ENCODE data around the gene CASK.

The CASK gene

DNA sequence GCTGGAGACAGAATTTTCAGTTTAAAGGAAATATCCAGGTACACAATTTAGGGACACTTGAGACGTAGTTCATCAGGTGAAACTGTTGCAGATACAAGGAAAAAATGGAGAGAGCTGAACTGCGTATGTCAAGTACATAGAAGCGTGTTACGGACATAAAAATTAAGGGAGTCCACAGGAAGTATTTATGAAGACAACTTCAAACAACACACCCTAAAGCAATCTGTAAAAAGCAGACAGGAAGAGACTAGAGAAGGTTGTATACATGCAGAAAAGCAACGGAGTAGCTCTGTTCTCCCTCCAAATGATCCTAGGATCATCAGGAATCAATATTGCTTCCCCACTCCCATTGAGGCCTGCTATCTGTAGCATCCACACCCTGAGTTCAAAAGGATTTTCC, 5.8 kb downstream of the CASK start:
- in situ Hi-C loops (cut with MboI; ENCODE audit: low sequenced_read_pairs), result no loop called here

GRCh38 chrX:41913476-41913875, 9.9 kb downstream of the CASK start:
- in situ Hi-C loops (cut with MboI; ENCODE audit: low sequenced_read_pairs), result no loop called here

GRCh38 chrX:41912923-41913322, 10.4 kb downstream of the CASK start:
- in situ Hi-C loops (cut with MboI; ENCODE audit: low sequenced_read_pairs), result no loop called here

DNA sequence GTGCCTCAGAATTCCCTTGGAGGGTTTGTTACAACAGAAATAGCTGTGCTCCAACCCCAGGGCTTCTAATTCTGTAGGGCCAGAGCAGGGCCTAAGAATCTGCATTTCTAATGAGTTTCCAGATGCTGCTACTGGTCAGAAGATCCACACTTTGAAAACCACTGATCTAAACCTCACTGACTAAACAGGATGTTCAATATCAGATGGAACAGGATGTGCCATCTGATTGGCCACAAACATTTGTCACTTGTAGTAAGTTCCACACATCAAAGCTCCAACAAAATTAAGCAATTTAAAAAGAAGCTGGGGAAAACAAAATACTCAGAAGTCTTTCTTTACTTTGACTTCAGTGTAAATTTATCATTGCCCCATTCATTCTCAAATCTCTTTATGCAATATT, 14.3 kb downstream of the CASK start:
- in situ Hi-C loops (cut with MboI; ENCODE audit: low sequenced_read_pairs), result no loop called here

DNA sequence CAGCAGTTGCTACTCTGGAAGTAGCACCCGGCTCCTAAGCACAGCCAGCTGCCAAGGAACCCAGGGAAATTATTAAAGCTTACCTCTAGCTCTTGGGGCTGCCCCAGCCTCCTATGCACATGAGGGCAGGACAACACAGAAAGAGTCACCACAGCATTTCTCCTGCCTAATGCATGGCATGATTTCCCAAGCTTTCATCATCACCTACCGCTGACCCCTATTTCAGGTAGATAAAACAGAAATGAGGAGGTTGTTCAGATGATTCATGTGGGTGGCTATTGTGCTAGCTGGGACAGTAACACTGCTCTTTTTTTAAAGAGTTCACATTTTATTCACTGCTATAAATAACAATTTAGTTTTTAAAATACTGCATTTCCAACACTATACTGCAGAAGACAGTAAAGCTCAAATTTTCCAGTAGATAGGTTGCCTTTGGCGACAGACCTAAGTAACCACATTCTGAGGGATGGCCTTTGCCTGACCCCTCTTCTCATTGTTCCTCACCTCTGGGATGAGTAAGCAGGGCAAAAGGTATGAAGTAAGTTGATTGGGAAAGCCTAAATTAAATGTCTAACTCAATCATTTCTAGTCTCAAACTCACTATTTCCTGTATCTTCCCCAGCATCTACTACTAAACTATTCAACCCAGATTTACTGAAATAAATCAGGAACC, 16.7 kb downstream of the CASK start:
- in situ Hi-C loops (cut with MboI; ENCODE audit: low sequenced_read_pairs), result no loop called here

DNA sequence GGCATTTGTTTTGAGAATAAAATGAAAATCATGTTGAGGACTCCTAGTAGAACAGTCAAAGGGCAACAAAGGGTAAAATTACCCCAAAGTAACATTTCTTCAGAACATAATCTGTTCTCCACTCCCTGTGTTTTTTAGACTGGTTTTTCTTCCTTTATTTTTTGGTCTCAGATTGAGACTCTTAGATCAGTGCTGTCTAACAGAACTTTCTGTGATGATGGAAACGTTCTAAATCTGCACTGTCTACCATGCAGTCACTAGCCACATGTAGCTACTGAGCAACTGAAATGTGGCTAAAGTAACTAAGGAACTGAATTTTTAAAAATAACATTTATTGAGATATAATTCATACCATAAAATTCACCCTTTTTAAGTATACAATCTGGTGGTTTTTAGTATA, 19.8 kb downstream of the CASK start:
- in situ Hi-C loops (cut with MboI; ENCODE audit: low sequenced_read_pairs), result no loop called here

DNA sequence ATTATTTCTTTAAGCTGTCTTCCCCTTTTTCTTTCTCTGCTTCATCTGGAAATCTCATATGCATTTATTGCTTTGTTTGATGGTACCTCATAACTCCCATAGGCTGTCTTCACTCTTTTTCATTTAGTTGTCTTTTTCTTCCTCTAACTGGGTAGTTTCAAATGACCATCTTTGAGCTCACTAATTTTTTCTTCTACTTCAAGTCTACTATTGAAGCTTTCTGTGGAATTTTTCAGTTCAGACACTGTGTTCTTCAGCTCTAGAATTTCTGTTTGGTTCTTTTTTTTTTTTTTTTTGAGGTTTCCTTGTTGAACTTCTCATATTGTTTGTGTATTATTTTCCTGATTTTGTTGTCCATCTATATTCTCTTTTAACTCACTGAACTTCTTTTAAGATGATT, 23.0 kb downstream of the CASK start:
- in situ Hi-C loops (cut with MboI; ENCODE audit: low sequenced_read_pairs), result no loop called here

DNA sequence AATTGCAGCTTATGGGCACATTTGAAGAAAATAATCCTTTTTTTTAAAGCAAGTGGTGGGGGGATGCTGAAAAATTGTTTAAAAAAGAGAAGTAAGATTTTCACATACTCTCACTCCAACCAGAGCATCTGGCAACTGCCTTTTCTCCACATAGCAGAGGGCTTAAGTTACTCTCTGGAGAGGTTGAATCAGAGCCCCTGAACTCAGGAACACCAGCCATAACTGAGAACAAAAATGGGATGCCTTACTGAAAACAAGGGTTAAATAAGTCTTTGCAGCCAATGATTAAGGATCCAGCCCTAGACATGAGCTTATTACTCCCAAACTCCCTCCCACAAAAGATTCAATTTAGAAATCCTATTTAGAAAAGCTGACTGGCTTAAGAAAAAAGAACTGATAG, 27.5 kb downstream of the CASK start:
- in situ Hi-C loops (cut with MboI; ENCODE audit: low sequenced_read_pairs), result loop anchor here (25.0 kb wide), 1 partner anchor 109 kb away; no protein-coding TSS in a partner anchor

DNA sequence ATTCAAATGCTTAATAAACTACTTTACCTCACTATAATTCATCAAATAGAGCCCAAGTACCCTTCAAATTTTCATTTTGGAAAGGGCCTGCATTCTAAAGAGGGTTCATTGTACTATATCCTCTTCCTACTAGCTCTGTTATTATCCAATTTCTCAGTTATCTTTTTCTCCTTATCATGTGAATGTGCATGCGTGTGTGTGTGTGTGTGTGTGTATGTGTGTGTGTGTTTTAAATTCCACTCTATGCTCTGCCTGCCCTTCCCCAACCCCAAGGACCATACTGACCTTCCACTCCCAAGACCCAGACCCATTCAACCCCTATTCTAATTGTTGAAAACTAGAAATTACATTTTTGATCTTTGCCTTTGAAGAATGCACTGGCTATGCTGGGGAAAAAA, 33.3 kb downstream of the CASK start:
- in situ Hi-C loops (cut with MboI; ENCODE audit: low sequenced_read_pairs), result loop anchor here (25.0 kb wide), 1 partner anchor 103 kb away; no protein-coding TSS in a partner anchor

GRCh38 chrX:41889317-41890025, 33.9 kb downstream of the CASK start:
- in situ Hi-C loops (cut with MboI; ENCODE audit: low sequenced_read_pairs), result loop anchor here (25.0 kb wide), 1 partner anchor 102 kb away; no protein-coding TSS in a partner anchor

DNA sequence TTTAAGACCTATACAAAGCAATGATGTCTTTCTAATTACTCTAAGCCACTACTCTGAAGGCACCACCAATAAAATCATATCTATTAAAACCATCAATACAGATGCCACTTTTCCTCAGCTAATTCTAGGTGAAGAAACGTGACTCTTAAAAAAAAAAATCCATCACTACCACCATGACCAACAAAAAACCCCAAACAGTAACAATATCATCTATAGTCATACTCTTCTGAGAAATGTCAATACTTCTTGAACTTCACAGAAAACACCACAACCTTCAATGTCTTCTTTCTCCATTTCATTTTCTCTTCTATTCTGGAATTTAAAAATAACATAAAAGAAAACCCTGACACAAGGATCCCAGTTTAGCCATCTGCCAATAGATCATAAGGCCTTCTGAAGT, 35.7 kb downstream of the CASK start:
- in situ Hi-C loops (cut with MboI; ENCODE audit: low sequenced_read_pairs), result loop anchor here (25.0 kb wide), 1 partner anchor 100 kb away; no protein-coding TSS in a partner anchor

GRCh38 chrX:41885724-41886123, 37.6 kb downstream of the CASK start:
- in situ Hi-C loops (cut with MboI; ENCODE audit: low sequenced_read_pairs), result loop anchor here (25.0 kb wide), 1 partner anchor 98 kb away; no protein-coding TSS in a partner anchor

DNA sequence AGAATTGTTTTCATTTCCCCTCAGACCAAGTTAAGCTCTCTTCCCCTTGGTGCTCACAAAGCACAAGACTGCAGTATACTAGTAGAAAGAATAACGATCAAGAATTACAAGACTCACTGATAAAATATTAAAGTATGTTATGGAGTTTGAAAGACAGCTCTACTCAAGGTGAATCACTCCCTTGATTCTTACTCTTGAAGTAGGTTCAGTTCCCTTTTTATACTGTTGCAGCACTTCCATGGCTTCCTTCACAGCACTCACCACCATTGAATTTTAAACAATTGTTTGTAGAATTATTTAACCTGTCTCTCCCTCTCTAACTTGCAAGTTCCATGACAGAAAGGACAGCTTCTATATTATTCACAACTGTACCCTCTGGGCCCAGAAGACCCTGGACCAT, 42.2 kb downstream of the CASK start:
- in situ Hi-C loops (cut with MboI; ENCODE audit: low sequenced_read_pairs), result loop anchor here (25.0 kb wide), 1 partner anchor 94 kb away; no protein-coding TSS in a partner anchor

DNA sequence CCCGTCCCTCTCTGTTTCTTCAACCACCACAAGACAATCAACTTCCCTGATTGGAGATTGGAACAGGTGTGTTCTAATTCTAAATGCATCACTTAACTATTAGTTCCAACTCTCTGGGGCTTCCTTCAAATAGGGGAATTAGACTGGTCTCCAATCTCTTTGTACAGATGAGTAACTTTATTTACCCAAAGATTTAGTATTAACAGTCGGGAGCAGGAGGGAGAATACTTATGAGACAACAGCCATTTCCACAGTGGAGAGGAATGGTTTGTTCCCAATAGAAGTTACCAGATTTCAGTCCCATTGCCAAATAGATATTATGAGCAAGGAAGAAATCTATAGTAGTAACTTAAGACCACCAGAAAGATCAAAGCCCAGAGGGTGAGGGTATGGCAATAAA, 46.2 kb downstream of the CASK start:
- in situ Hi-C loops (cut with MboI; ENCODE audit: low sequenced_read_pairs), result loop anchor here (25.0 kb wide), 1 partner anchor 90 kb away; no protein-coding TSS in a partner anchor

DNA sequence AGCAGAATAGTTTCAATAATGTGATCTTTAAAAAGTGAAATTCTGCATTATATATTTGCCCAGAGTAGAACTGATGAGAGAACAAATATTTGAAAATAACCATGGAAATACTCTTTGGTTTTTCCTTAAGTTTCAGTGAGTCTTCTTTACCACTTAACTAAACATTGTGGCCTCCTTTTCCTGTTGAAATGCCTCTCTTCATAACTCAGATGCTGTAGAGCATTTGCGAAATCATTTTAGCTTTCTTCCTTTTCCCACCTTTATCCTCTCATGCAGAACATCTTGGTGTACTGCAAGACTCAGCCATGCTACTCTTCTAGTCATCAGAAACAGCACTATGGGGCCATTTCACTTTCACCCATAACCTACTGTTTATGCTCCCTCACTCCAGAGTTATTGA, 48.2 kb downstream of the CASK start:
- in situ Hi-C loops (cut with MboI; ENCODE audit: low sequenced_read_pairs), result loop anchor here (25.0 kb wide), 1 partner anchor 88 kb away; no protein-coding TSS in a partner anchor

- in situ Hi-C loops (cut with MboI; ENCODE audit: low sequenced_read_pairs), result no loop called here
These were observed 52.6 kb downstream of the CASK start for GRCh38 chrX:41870719-41871151.

- in situ Hi-C loops (cut with MboI; ENCODE audit: low sequenced_read_pairs), result no loop called here
These were observed 54.9 kb downstream of the CASK start for GRCh38 chrX:41868392-41868977.

DNA sequence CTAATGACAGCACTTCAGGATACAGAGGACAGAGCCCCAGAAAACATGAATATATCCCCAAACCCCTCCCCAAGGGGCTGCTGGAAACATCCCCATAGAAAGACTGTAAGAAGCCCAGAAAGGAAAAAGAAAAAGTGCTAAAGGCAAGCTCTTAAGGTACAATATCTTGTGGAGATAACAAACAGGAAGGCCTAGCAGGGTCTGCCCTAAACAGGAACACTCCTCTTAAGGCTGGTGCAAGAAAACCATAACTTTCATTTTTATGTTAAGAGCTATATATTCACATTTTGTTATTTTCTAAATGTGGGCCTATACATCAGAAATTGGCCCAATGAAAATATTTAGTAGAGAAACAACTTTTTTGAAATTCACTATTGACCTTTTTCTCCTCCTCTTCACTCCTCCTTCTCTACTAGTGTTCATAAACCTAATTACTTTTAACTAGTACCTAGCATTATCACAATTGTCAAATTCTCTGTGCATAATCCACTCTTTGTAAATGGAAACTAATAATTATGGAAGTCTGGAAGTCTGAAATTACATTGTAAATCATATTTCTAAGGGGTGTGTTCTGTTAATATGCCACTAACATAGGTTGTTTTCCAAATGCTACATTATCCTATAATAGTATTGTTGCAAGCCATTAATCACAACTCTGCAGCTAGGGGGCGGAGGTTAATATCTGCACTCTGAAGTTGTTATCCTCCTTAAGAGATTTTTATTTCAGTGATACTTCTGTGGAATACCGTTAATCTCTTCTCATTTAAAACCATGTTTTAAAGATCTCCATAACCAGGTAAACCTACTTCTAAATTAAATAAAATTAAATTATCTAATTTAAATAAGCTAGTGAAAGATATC, 59.8 kb downstream of the CASK start:
- in situ Hi-C loops (cut with MboI; ENCODE audit: low sequenced_read_pairs), result no loop called here

DNA sequence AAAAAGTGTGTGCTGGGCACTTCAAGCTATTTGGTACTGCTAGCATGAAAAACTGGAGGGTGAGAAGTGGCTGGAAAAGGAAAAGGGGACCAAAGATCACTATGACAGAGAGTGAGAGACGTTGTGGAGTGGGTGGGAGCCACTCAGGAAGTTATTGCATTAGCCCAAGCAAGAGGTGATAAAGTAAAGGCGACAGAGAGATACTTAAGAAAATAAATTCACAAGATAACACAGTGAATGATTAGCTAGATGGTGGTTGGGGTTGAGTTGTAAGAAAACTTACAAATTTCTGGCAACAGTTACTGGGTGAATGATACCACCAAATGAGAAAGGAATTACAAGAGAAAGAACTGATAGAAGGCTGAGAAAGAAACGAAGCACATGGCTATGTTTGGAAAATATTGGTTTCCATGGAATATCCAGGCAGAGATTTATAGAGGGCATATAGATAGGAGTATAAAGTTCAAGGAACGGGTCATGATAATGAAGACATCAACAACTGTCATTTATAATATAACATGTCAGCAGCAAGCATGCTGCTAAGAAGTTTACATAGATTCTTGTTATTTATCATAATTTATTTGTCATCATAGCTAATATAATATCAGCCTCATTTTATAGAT, 60.7 kb downstream of the CASK start:
- in situ Hi-C loops (cut with MboI; ENCODE audit: low sequenced_read_pairs), result no loop called here

- in situ Hi-C loops (cut with MboI; ENCODE audit: low sequenced_read_pairs), result no loop called here
These were observed 65.1 kb downstream of the CASK start for GRCh38 chrX:41858161-41858775.
